ENCODE results near the gene ATXN2.
A peak's percentile ranks its signal among the peaks of the same experiment; 100 is the strongest.
"Not testable (repeated sequence)": the region's sequence is repeated elsewhere in the genome, so short reads cannot be mapped to it uniquely, and the experiment has no call there.

The ATXN2 gene

GRCh38 chr12:111506260-111506659 lies 92.9 kb downstream of the ATXN2 start:
- no peak for DNase-seq

- no peak for DNase-seq
Observed at GRCh38 chr12:111505601-111506036, 93.5 kb downstream of the ATXN2 start.

- DNase-seq, result peak in 2 of 58 donors; percentile 14 to 35
Observed at GRCh38 chr12:111503116-111503515, 96.0 kb downstream of the ATXN2 start.

GRCh38 chr12:111494676-111495075 lies 104.4 kb downstream of the ATXN2 start:
- DNase-seq, result no peak

- not testable (repeated sequence) for DNase-seq
Observed at GRCh38 chr12:111492979-111493378, 106.1 kb downstream of the ATXN2 start.

- no peak for DNase-seq
Observed at GRCh38 chr12:111488798-111489197, 110.3 kb downstream of the ATXN2 start.

GRCh38 chr12:111488271-111488670 lies 110.8 kb downstream of the ATXN2 start:
- no peak for DNase-seq

GRCh38 chr12:111482462-111482861 lies 116.7 kb downstream of the ATXN2 start:
- DNase-seq, result no peak

- no peak for DNase-seq
Observed at GRCh38 chr12:111471236-111471635, 127.9 kb downstream of the ATXN2 start.

GRCh38 chr12:111469401-111469800 lies 129.7 kb downstream of the ATXN2 start:
- DNase-seq, result no peak

- no peak for DNase-seq
Observed at GRCh38 chr12:111467857-111468241, 131.3 kb downstream of the ATXN2 start.

GRCh38 chr12:111467092-111467856 lies 131.8 kb downstream of the ATXN2 start:
- no peak for DNase-seq

GRCh38 chr12:111462210-111462769 lies 136.8 kb downstream of the ATXN2 start:
- DNase-seq, result no peak

- not testable (repeated sequence) for DNase-seq
Observed at GRCh38 chr12:111460111-111460510, 139.0 kb downstream of the ATXN2 start.

GRCh38 chr12:111458546-111459172 lies 140.5 kb downstream of the ATXN2 start:
- no peak for DNase-seq

GRCh38 chr12:111457577-111457976 lies 141.5 kb downstream of the ATXN2 start:
- no peak for DNase-seq

- no peak for DNase-seq
Observed at GRCh38 chr12:111457071-111457470, 142.0 kb downstream of the ATXN2 start.

- peak in 1 of 58 donors; percentile 16 for DNase-seq
Observed at GRCh38 chr12:111455448-111456320, 143.4 kb downstream of the ATXN2 start.

GRCh38 chr12:111454716-111455447 lies 144.2 kb downstream of the ATXN2 start:
- DNase-seq, result no peak

GRCh38 chr12:111454311-111454710 lies 144.8 kb downstream of the ATXN2 start:
- no peak for DNase-seq

Data from anterior cingulate cortex (tissue), 58 donors.